MV-4-11 (cell line): ENCODE measurements around the gene SLC33A1.
"Not testable (repeated sequence)": the region's sequence is repeated elsewhere in the genome, so short reads cannot be mapped to it uniquely, and the experiment has no call there.

ENCODE experiments used
- DNase-seq: peaks from one replicate; lab custom pipeline; 2025; lab: John Stamatoyannopoulos, UW

Gene SLC33A1

DNA sequence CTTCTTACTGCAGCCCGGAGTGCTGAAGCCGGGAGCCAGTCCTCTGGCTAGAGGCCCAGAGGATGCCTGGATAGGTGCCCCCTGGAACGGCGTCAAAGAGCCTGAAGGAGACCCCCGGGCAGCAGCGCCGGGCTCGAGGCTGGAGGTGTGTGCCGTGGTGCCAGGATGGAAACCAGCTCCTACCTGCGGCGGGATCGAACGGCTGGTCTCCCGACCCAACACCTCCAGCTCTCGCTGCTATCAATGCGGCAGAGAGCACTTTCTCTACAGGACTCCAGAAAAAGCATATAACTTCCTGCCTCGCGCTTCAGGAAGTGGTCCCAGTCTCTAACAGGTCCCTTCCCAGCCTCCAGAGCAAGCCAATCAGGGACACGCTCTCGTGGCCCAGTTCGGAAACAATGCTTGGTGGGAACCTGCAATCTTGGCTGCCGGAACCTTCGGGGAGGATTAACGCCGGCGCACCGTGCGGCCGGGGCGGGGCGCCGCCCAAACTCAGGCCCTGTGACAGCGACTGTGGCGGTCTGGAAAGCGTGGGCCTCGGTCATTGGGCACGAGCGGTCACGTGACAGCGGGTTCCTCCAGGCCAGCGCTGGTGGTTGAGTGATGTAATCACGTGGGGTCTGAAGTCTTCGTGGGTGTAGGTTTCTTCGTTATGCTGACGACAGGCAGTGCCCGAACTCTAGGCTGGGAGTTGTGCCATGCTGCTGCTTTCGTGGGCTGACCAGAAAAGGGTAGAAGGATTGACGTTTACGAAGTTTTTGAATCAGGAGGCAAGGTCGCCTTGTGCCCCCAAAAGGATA lies at the start of gene SLC33A1:
SLC33A1 (minus strand) TSS at position 287 of the 800 bp plus-strand sequence. CDS start 430 bp downstream, outside the sequence.
- peak; percentile 99 for DNase-seq

DNA sequence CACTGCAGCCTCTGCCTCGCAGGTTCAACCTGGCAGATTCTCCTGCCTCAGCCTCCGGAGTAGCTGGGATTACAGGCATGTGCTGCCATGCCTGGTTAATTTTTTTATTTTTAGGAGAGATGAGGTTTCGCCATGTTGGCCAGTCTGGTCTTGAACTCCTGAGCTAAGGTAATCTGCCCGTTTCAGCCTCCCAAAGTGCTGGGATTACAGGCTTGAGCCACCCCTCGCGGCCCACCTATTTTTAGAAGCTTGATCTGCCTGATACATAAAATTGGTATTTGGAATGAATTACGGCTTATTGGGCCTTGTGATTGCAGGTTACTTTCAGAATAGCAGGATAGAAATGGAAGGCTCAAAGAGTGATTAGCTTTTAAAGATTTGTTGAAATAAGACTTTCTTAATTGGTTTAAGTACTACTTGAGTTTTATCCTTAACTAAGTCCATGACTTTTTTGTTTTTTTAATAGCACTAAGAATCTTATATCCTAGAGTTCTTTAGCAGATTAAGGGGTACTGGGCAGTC lies 41.2 kb upstream of the SLC33A1 start:
- no peak for DNase-seq

DNA sequence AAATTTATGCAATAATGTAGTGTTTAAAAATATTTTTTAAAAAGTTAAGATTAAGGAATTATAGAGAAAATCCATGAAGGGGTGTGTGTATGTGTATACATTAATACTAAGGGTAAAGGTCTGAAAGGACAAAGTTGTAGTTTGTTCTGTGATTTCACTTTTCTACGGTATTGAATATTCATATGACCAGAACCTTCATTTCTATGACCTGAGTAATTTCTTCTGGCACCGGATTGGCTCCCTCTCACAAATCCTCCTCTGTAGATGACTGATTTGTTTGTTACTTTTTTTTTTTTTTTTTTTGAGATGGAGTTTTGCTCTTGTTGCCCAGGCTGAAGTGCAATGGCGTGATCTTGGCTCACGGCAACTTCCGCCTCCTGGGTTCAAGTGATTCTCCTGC lies 37.1 kb upstream of the SLC33A1 start:
- DNase-seq, result no peak

DNA sequence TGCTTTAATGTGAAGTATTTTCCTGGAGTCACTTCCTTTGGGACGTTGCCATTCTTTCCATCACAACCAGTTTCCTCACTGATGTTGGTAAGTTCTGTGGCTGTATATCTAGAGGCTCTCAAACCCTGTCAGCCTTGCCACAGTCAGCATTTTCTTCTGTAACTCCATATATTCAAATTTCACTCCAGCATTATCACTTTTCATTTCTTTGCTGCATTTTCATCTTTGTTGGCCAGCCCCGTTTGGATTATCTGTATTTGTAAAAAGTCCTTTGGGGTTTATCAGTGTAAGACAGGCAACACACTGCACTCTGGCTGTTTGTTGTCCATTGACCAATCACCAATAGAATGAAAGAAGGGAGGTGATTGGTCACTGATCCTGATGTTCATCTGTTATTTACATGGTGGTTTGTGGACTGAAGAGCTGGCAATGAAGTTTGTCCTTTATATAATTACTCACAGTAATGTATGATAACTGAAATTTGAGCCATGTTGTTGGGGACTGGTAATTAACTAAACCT lies 36.5 kb upstream of the SLC33A1 start:
- no peak for DNase-seq

DNA sequence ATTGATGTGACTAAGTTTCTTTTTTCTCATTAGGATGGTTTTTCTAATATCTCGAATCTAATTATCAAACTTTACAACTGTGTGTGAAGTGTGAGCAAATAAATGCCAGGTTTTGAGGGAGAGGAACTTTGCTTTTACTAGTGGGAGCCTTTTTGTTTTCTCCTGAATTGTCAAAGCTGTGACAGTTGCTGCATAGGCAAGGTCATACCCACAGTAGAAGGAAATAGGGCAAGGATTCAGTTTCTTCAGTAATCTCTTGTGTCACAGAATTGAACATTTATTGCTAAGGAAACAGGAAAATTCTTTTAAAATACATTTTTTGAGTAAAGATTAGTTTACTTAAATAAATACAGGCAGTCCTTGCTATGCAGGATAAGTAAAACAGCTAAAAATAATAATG lies 35.7 kb upstream of the SLC33A1 start:
- DNase-seq, result no peak

DNA sequence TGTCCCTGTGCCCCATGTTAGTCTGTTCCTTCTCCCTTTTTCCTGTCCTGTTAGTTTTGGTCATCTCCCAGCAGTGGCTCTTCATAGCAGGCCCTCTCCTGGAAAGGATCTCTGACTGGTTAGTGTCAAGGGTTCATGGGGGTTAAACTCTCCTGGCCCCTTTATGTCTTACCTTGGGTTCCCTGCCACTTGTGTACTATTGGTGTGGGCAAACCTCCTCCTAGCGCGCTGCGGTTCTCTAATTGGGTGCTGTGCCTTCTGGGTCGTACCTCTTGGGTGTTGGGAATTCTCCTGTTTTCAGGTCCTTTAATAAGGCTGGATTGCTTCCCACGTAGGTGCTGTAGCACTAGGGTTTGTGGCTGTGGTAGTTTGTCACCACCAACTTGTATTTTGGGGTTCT lies 35.0 kb upstream of the SLC33A1 start:
- no peak for DNase-seq

DNA sequence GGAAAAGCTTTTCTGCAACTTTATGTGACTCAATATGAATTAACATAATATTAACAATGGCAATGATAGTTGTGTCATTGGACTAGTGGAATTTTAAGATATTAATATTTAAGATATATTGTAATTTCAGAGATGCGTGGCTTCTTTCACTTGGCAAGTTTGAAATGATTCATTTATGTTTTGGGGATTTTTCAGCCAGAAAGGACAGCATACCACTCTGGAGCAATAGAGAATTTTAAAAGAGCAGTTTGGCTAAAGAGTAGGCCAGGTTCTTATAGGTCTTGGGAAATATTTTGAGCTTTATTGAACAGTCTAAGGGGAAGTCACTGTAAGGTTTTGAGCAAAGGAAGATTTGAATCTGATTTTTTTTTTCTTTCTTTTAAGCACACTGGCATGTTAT lies 32.7 kb upstream of the SLC33A1 start:
- DNase-seq, result no peak

DNA sequence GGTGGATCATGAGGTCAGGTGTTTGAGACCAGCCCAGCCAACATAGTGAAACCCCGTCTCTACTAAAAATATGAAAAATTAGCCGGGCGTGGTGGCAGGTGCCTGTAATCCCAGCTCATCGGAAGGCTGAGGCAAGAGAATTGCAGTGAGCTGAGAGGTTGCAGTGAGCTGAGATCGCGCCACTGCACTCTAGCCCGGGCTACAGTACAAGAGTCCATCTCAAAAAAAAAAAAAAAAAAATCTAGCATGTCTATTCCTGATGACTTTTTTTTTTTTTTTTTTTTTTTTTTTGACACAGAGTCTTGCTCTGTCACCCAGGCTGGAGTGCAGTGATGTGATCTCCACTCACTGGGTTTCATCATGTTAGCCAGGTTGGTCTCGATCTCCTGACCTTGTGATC lies 32.1 kb upstream of the SLC33A1 start:
- not testable (repeated sequence) for DNase-seq

DNA sequence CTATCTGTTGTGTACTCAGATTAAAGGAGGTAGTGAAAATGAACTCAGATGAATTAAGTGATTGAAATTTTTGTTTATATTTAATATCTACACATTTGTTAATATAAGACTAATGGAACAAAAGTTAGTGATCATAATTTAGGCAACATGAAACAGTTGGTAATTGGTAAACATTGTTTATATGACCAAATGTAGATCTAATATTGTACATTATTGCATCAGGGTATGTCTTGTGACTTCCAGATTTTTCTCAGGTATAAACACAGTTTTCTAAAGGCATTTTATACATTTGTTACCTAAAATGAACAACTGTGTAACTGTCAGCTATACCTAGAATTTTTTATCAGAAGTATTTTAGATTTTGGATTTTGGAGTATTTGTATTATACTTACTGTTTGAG lies 31.1 kb upstream of the SLC33A1 start:
- no peak for DNase-seq

DNA sequence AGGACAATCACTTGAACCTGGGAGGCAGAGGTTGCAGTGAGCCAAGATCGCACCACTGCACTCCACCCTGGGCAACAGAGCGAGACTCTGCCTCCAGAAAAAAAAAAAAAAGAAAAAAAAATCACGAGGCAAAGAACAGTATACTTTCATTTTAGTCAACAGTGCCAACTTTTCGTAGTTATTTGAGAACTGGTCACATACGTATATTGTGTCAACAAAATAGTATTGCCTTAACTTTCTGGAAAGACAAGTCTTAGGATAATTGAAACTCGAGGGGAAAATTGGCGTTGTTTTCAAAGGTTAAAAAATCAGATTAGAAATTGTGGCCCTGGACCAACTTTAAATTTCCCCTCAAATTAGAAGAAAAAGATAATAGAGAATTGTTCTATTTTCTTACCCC lies 30.1 kb upstream of the SLC33A1 start:
- no peak for DNase-seq

DNA sequence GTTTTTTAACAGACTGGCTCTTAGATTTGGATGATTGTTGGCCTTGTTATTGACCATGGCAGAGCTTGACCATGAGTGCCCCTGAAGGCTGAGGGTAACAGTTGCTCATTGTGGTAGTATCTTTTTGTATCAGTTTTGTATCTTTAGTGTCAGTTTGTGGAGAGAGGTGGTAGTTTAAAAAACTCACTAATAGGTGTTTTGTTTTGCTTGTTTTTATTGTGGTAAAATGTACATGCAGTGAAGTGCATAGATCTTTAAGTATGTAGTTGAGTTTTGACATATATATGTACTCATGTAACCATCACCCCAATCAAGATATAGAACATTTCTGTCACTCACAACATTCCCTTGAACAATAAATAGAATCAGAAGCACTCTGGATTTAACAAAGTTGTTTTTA lies 26.1 kb upstream of the SLC33A1 start:
- DNase-seq, result no peak

DNA sequence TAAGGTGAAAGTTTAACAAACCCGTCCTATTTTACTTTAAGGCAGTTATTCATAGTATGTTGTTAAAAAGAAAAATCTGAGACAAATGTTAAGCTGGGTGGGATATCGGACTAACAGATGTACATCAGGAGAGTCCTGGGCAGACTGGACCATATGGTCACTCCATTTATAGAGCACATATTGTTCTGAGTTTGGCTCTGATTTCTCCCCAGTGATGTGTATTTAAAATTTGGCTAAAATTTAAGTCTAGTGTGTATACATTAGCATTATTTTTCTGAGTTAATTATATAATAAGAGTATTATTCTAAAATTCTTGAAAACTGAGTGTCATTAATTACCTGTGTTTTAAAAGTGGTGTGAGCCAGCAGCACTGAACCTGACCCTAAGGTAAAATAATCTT lies 22.3 kb upstream of the SLC33A1 start:
- DNase-seq, result no peak

DNA sequence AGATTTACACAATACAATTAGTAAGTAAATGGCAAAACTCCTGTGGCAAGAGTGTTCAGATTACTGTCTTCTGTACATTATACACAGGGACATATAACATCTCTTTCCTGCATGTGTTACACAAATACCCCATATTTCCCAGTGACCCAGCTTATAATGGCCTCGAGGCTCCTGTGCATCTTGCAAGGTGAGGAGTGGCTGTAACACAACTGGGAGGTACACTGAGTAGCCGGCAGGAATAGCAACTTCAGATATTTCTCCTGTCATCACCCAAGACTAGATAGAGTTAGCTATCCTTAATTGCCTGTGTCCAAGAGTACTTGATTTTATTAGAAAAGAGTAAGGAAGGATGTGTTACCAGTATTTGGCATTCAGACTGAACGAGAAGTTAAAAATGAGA lies 21.8 kb upstream of the SLC33A1 start:
- no peak for DNase-seq

DNA sequence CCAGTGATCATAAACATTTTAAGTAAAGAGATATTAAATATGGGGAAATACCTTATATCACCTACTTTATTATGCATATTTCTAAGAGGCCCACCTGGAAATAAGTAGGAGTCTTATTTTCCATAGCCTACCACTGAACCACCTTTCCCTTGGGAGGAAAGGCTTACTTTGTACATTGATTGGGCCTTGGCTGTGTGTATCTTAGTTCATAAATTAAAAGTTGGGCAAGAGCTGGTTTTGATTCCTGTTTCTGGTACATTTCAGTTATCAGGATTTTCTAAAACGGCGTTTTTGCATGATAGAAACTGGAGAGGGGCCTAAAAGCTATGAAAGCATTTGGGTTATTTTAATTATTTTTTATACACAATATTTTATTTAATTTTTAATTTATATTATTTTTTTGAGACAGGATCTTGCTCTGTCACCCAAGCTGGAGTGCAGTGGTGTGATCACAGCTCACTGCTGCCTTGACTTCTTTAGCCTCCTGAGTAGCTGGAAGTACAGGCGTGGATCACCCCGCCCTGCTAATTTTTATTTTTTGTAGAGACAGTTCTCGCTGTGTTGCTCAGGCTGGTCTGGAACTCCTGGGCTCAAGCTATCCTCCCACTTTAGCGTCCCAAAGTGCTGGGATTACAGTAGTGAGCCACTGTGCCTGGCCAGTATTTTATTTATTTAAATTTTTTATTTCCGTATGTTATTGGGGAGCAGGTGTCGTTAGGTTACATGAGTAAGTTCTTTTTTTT lies 18.8 kb upstream of the SLC33A1 start:
- DNase-seq, result peak; percentile 76

DNA sequence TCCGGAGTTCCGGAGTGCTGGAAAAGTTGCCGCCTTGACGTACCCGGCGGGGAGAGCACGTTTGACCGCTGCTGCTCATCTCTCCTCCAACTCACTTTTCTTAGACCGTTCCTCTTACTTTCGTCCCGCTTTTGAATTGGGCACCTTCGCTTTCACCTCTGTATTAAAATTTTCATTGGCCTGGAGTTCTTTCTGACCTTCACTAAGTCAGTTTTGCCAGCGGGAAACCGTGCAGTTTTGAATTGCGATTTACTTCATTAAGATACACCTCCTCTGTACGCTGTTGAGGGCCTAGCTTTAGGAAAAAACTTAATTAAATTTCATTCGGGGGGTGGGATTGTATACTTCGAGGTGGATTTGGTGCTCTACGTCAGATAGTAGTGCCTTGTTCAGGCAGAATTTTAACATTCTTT lies 17.5 kb upstream of the SLC33A1 start:
- DNase-seq, result no peak

DNA sequence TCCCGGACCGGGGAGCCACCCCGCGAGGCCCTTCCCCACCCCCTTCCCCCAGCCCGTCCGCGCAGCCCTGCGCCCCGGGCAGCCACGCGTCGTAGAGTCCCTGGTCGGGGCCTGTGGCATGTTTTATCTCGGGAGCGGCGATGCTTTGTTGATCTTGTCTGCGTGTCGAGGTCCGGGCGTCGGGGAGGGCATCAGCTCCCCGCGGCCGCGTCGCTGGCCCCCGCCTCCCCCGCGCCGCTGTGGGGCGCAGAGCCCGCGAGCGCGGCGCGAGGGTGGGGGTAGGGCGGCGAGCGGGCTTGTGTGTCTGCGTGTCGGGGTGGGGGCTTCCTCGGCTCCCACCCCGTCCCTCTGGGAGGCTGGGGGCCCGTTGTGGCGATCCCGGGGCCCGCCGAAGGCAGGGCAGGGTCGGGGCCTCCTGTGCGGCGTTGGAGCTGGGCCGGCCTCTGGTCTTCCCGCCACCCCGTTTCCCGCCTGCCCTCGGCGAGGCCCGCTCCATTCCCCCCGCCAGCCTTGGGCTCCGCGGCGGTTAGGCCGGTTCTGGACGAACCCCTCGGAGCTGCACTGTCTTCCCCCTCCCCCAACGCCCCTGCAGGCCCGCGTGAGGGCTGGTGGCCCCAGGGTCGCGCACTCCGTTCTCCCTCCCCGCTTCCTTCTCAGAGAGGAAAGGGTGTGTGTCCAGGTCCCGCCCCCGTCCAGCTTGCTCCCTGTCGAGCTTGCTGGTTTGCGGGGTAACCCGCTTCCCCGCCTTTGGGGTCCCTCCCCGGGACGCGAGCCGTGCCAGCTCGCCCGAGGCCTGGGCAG lies 16.9 kb upstream of the SLC33A1 start:
- peak; percentile 31 for DNase-seq

DNA sequence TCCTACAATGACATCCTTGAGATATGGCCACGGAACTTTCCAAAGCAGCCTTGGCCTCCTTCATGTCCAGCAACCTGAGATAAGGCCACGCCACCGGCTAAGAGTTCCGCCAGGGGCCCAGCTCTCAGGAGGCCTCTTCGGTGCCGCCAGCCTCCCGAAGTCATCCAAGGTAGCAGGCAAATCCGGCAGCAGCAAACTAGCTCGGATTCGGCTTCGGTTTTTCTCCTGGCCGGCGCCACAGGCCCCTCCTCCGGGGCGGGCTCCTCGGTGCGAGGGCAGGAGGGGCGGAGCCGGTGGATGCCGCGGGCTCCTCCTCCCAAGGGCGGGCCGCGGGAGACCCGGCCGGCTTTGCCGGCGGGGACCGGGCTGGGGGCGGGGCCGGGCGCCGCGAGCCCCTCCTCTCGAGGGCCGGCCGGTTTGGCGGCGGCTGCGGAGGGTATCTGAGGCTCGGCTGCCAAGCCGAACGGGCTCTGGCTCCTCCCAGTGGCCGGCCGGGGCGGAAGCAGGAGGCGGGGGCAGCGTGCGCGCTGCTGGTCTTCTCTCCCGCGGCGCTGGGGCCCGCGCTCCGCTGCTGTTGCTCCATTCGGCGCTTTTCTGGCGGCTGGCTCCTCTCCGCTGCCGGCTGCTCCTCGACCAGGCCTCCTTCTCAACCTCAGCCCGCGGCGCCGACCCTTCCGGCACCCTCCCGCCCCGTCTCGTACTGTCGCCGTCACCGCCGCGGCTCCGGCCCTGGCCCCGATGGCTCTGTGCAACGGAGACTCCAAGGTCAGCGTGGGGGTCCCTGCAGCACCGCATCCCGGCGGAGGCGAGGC lies 16.1 kb upstream of the SLC33A1 start, which contains the start of gene GMPS:
GMPS (plus strand) TSS at position 518 of the 812 bp plus-strand sequence; CDS start at position 739, 221 bp downstream.
- DNase-seq, result peak; percentile 89

DNA sequence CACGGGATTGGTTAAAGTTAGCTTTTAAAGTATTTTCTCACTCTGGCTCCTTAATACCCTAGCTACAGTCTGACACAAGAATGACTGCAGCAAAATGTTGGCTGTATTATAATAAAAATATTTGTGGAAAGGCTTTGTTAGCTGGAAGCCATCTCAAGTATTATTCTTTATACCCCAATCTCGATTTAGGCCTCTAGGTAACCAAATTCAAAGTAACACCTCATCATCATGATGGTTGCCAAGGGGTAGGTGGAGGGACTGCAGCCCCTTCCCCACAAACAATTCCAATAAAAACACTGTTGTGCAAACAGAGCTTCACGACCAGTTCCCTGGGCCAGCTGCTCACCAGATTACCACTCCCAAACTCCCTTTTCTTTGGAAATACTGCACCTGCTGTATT lies 15.5 kb upstream of the SLC33A1 start:
- no peak for DNase-seq

DNA sequence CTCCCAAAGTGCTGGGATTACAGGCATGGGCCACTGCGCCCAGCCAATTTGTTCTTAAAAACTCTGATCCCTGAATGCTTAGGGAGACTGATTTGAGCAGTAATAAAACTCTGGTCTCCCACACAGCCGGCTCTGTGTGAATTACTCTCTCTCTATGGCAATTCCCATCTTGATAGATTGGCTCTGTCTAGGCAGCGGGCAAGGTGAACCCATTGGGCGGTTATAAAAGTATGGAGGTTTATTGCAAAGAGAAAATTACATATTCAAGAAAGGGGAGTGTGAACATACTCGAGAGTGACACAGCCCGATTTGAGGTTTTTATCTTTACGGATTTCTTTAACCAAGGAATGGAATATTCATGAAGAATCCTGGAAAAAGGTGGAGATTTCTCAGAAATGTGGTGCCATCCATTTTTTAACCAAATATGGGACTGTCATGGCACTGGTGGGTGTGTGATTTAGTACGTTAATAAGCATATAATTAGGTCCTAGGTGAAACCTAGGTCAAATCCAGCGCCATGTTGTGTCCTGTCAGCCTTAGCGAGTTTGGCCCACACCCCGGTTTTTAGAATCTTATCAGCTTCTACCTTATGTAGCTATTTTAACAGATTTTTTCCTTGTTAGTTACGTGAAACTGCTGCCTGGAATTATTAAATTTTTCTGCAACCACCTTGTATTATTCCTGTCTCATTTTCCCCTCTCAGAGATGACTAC lies 9.0 kb upstream of the SLC33A1 start:
- no peak for DNase-seq

DNA sequence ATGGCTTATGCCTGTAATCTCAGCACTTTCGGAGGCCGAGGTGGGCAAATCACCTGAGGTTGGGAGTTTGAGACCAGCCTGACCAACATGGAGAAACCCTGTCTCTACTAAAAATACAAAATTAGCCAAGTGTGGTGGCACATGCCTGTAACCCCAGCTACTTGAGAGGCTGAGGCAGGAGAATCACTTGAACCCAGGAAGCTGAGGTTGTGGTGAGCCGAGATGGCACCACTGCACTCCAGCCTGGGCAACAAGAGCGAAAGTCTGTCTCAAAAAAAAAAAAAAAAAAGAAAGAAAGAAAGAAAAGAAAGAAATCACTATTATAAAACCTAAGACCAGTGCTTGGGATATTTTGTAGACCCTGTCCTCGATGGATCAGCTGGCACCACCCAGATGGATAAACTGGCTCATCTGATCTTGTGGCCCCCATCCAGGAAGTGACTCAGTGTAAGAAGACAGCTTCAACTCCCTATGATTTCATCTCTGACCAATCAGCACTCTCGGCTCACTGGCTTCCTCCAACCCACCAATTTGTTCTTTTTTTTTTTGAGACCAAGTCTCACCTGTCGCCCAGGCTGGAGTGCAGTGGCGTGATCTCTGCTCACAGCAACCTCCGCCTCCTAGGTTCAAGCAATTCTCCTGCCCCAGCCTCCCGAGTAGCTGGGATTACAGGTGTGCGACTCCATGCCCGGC lies 8.2 kb upstream of the SLC33A1 start:
- DNase-seq, result peak; percentile 64
